DMS 273 (cell line): Measurements from ENCODE around the gene ZMYND12.
A peak's percentile ranks its signal among the peaks of the same experiment; 100 is the strongest.
"Not testable (repeated sequence)": the region's sequence is repeated elsewhere in the genome, so short reads cannot be mapped to it uniquely, and the experiment has no call there.

ENCODE experiments used
- DNase-seq: peaks from one replicate; lab custom pipeline; 2025; ENCODE audit not compliant: unreplicated experiment; lab: John Stamatoyannopoulos, UW

The ZMYND12 gene

GRCh38 chr1:42456010-42456753 is at the start of gene ZMYND12, which contains the start of gene PPCS:
Gene ZMYND12 (minus strand): TSS chr1:42456022. CDS start chr1:42455997, 25 bp downstream.
Gene PPCS (plus strand): TSS chr1:42456543. CDS start chr1:42456566, 23 bp downstream.
- peak; percentile 93 for DNase-seq

- DNase-seq = peak; percentile 9
Measured at GRCh38 chr1:42504535-42505128, 48.8 kb upstream of the ZMYND12 start.

- DNase-seq = not testable (repeated sequence)
Measured at GRCh38 chr1:42502031-42502430, 46.2 kb upstream of the ZMYND12 start.

- no peak for DNase-seq
Measured at GRCh38 chr1:42490237-42490636, 34.4 kb upstream of the ZMYND12 start.

- peak; percentile 80 for DNase-seq
Measured at GRCh38 chr1:42484382-42484781, 28.6 kb upstream of the ZMYND12 start.

- DNase-seq = no peak
Measured at GRCh38 chr1:42482635-42483153, 26.9 kb upstream of the ZMYND12 start.

GRCh38 chr1:42480921-42481320 is 25.1 kb upstream of the ZMYND12 start:
- no peak for DNase-seq

- DNase-seq = peak; percentile 88
Measured at GRCh38 chr1:42479621-42480020, 23.8 kb upstream of the ZMYND12 start.

- no peak for DNase-seq
Measured at GRCh38 chr1:42477775-42478174, 22.0 kb upstream of the ZMYND12 start.

GRCh38 chr1:42477354-42477753 is 21.5 kb upstream of the ZMYND12 start:
- DNase-seq = not testable (repeated sequence)

GRCh38 chr1:42476605-42477004 is 20.8 kb upstream of the ZMYND12 start:
- DNase-seq = no peak

GRCh38 chr1:42469727-42470126 is 13.9 kb upstream of the ZMYND12 start:
- no peak for DNase-seq

- DNase-seq = no peak
Measured at GRCh38 chr1:42466030-42466429, 10.2 kb upstream of the ZMYND12 start.

GRCh38 chr1:42463921-42464320 is 8.1 kb upstream of the ZMYND12 start:
- no peak for DNase-seq

GRCh38 chr1:42462828-42463763 is 7.3 kb upstream of the ZMYND12 start, which contains the start of gene CCDC30:
Gene CCDC30 (plus strand): TSS chr1:42463286. CDS start chr1:42480552, 17,266 bp downstream.
- DNase-seq = peak; percentile 99

GRCh38 chr1:42461196-42461595 is 5.4 kb upstream of the ZMYND12 start:
- no peak for DNase-seq

- peak; percentile 83 for DNase-seq
Measured at GRCh38 chr1:42456754-42457089, 900 bp upstream of the ZMYND12 start.

- no peak for DNase-seq
Measured at GRCh38 chr1:42454403-42454802, 1.4 kb downstream of the ZMYND12 start.

- DNase-seq = no peak
Measured at GRCh38 chr1:42453386-42453785, 2.4 kb downstream of the ZMYND12 start.

GRCh38 chr1:42450061-42450460 is 5.8 kb downstream of the ZMYND12 start:
- DNase-seq = no peak

- DNase-seq = no peak
Measured at GRCh38 chr1:42449256-42449655, 6.6 kb downstream of the ZMYND12 start.
